Measurements from ENCODE around the gene SIVA1.

SIVA1 gene

GRCh38 chr14:104772707-104773504 is 20.0 kb downstream of the SIVA1 start:
- Mint-ChIP-seq H3K36me3 (ENCODE audit: low read depth) (peaks cover 45% of the 10 kb centered on the region), H3K27me3 (ENCODE audit: low read depth) (no peaks in the 10 kb centered on the region)

GRCh38 chr14:104773505-104774452 is 20.8 kb downstream of the SIVA1 start:
- no peaks in the 10 kb centered on the region for H3K27me3 Mint-ChIP-seq (ENCODE audit: low read depth)
- peaks cover 5% of the 10 kb centered on the region for H3K9me3 Mint-ChIP-seq
- DNase-seq (ENCODE audit: low spot score) = no peak
- no peak overlapping the region for H3K27ac Mint-ChIP-seq
- peaks cover 45% of the 10 kb centered on the region for H3K36me3 Mint-ChIP-seq (ENCODE audit: low read depth)
- no peaks in the 10 kb centered on the region for H3K4me1 Mint-ChIP-seq (ENCODE audit: low read depth)
- no peak overlapping the region for H3K4me3 Mint-ChIP-seq

More at GRCh38 chr14:104772707-104773504, 20.0 kb downstream of the SIVA1 start:
- H3K4me3 Mint-ChIP-seq = no peak overlapping the region
- H3K4me1 Mint-ChIP-seq (ENCODE audit: low read depth) = no peaks in the 10 kb centered on the region
- no peak overlapping the region for H3K27ac Mint-ChIP-seq
- no peak for DNase-seq (ENCODE audit: low spot score)
- peaks cover 5% of the 10 kb centered on the region for H3K9me3 Mint-ChIP-seq

GRCh38 chr14:104774453-104775072 is 21.6 kb downstream of the SIVA1 start:
- Mint-ChIP-seq H3K27me3 (ENCODE audit: low read depth) (no peaks in the 10 kb centered on the region), H3K36me3 (ENCODE audit: low read depth) (peaks cover 45% of the 10 kb centered on the region), H3K4me1 (ENCODE audit: low read depth) (no peaks in the 10 kb centered on the region), H3K4me3 (no peak overlapping the region), H3K9me3 (peaks cover 5% of the 10 kb centered on the region), H3K27ac (no peak overlapping the region)
- DNase-seq (ENCODE audit: low spot score) = no peak

- no peaks in the 10 kb centered on the region for H3K27me3 Mint-ChIP-seq (ENCODE audit: low read depth)
- H3K4me3 Mint-ChIP-seq = no peak overlapping the region
- no peak for DNase-seq (ENCODE audit: low spot score)
- no peaks in the 10 kb centered on the region for H3K4me1 Mint-ChIP-seq (ENCODE audit: low read depth)
- peaks cover 5% of the 10 kb centered on the region for H3K9me3 Mint-ChIP-seq
- peaks cover 40% of the 10 kb centered on the region for H3K36me3 Mint-ChIP-seq (ENCODE audit: low read depth)
- H3K27ac Mint-ChIP-seq = no peak overlapping the region
Measured at GRCh38 chr14:104775073-104775489, 22.1 kb downstream of the SIVA1 start.

- Mint-ChIP-seq H3K27ac (no peak overlapping the region), H3K36me3 (ENCODE audit: low read depth) (peaks cover 28% of the 10 kb centered on the region), H3K4me3 (no peak overlapping the region), H3K4me1 (ENCODE audit: low read depth) (no peaks in the 10 kb centered on the region), H3K27me3 (ENCODE audit: low read depth) (no peaks in the 10 kb centered on the region), H3K9me3 (no peaks in the 10 kb centered on the region)
- DNase-seq (ENCODE audit: low spot score) = no peak
Measured at GRCh38 chr14:104776481-104776880, 23.5 kb downstream of the SIVA1 start.

GRCh38 chr14:104776961-104777807 is 24.2 kb downstream of the SIVA1 start:
- no peak overlapping the region for H3K27ac Mint-ChIP-seq
- H3K4me1 Mint-ChIP-seq (ENCODE audit: low read depth) = no peaks in the 10 kb centered on the region
- H3K36me3 Mint-ChIP-seq (ENCODE audit: low read depth) = peaks cover 21% of the 10 kb centered on the region
- H3K4me3 Mint-ChIP-seq = no peak overlapping the region
- DNase-seq (ENCODE audit: low spot score) = no peak
- H3K27me3 Mint-ChIP-seq (ENCODE audit: low read depth) = no peaks in the 10 kb centered on the region
- no peaks in the 10 kb centered on the region for H3K9me3 Mint-ChIP-seq

GRCh38 chr14:104777808-104778249 is 24.9 kb downstream of the SIVA1 start:
- Mint-ChIP-seq H3K27ac (peak overlapping the region; percentile 45), H3K36me3 (ENCODE audit: low read depth) (peaks cover 14% of the 10 kb centered on the region), H3K27me3 (ENCODE audit: low read depth) (no peaks in the 10 kb centered on the region), H3K4me1 (ENCODE audit: low read depth) (no peaks in the 10 kb centered on the region), H3K9me3 (no peaks in the 10 kb centered on the region), H3K4me3 (no peak overlapping the region)
- no peak for DNase-seq (ENCODE audit: low spot score)

GRCh38 chr14:104778694-104779331 is 25.9 kb downstream of the SIVA1 start:
- Mint-ChIP-seq H3K4me1 (ENCODE audit: low read depth) (no peaks in the 10 kb centered on the region), H3K4me3 (no peak overlapping the region), H3K36me3 (ENCODE audit: low read depth) (peaks cover 11% of the 10 kb centered on the region), H3K9me3 (no peaks in the 10 kb centered on the region), H3K27ac (no peak overlapping the region), H3K27me3 (ENCODE audit: low read depth) (no peaks in the 10 kb centered on the region)
- DNase-seq (ENCODE audit: low spot score) = no peak

- Mint-ChIP-seq H3K27ac (no peak overlapping the region), H3K4me3 (no peak overlapping the region), H3K36me3 (ENCODE audit: low read depth) (peaks cover 8% of the 10 kb centered on the region), H3K4me1 (ENCODE audit: low read depth) (no peaks in the 10 kb centered on the region), H3K27me3 (ENCODE audit: low read depth) (no peaks in the 10 kb centered on the region), H3K9me3 (no peaks in the 10 kb centered on the region)
- no peak for DNase-seq (ENCODE audit: low spot score)
Measured at GRCh38 chr14:104779776-104780512, 27.0 kb downstream of the SIVA1 start.

- Mint-ChIP-seq H3K4me3 (no peak overlapping the region), H3K27me3 (ENCODE audit: low read depth) (no peaks in the 10 kb centered on the region), H3K36me3 (ENCODE audit: low read depth) (peaks cover 8% of the 10 kb centered on the region), H3K4me1 (ENCODE audit: low read depth) (no peaks in the 10 kb centered on the region), H3K9me3 (no peaks in the 10 kb centered on the region), H3K27ac (no peak overlapping the region)
- no peak for DNase-seq (ENCODE audit: low spot score)
Measured at GRCh38 chr14:104780513-104781030, 27.6 kb downstream of the SIVA1 start.

- H3K4me3 Mint-ChIP-seq = no peak overlapping the region
- DNase-seq (ENCODE audit: low spot score) = no peak
- H3K27ac Mint-ChIP-seq = no peak overlapping the region
- H3K4me1 Mint-ChIP-seq (ENCODE audit: low read depth) = no peaks in the 10 kb centered on the region
- peaks cover 5% of the 10 kb centered on the region for H3K36me3 Mint-ChIP-seq (ENCODE audit: low read depth)
- H3K27me3 Mint-ChIP-seq (ENCODE audit: low read depth) = no peaks in the 10 kb centered on the region
- no peaks in the 10 kb centered on the region for H3K9me3 Mint-ChIP-seq
Measured at GRCh38 chr14:104781271-104782077, 28.5 kb downstream of the SIVA1 start.
